Progenitor cell of endocrine pancreas (in vitro differentiated cells): Measurements from ENCODE around the gene HRG. TPM values are rescaled to one million over a fixed set of nuclear protein-coding genes. Genes with fewer than 3 reads are reported as not detected.
"Not testable (repeated sequence)": the region's sequence is repeated elsewhere in the genome, so short reads cannot be mapped to it uniquely, and the experiment has no call there.

Experiments used
- DNase-seq: peaks from one replicate; pipeline ENCODE4 v3.0.0; 2021; ENCODE audit warnings: low spot score; ENCODE audit not compliant: unreplicated experiment
- H3K27ac Mint-ChIP-seq: 2 replicates; pipeline ENCODE4 v1.8.0; 2021; ENCODE audit warnings: mild to moderate bottlenecking, moderate library complexity, mixed read lengths
- H3K27me3 Mint-ChIP-seq: 2 replicates; pipeline ENCODE4 v1.8.0; 2021; ENCODE audit warnings: mixed read lengths
- H3K36me3 Mint-ChIP-seq: 2 replicates; pipeline ENCODE4 v1.8.0; 2022; ENCODE audit warnings: mixed read lengths; ENCODE audit not compliant: insufficient read depth
- H3K4me1 Mint-ChIP-seq: 2 replicates; pipeline ENCODE4 v1.8.0; 2021; ENCODE audit warnings: low read depth, mixed read lengths
- H3K4me3 Mint-ChIP-seq: 2 replicates; pipeline ENCODE4 v1.8.0; 2021; ENCODE audit warnings: low read depth, mild to moderate bottlenecking, moderate library complexity, mixed read lengths
- H3K9me3 Mint-ChIP-seq: 2 replicates; pipeline ENCODE4 v1.8.0; 2021; ENCODE audit warnings: low read depth, mixed read lengths
- total RNA-seq: library from RNA; stranded (reverse); gene quantifications from 2 replicates; pipeline ENCODE4 v1.2.1, GENCODE V29; 2021
- TF ChIP-seq, protein P1 (sequence below): fragments of 200-600 bp; sonication (generic); IDR thresholded peaks from one replicate; pipeline ENCODE4 v1.5.0; 2021; ENCODE audit warnings: antibody characterized with exemption, mild to moderate bottlenecking; ENCODE audit not compliant: unreplicated experiment

The HRG gene
- total RNA-seq, 1 donor from 2014 or later: not detected

DNA sequence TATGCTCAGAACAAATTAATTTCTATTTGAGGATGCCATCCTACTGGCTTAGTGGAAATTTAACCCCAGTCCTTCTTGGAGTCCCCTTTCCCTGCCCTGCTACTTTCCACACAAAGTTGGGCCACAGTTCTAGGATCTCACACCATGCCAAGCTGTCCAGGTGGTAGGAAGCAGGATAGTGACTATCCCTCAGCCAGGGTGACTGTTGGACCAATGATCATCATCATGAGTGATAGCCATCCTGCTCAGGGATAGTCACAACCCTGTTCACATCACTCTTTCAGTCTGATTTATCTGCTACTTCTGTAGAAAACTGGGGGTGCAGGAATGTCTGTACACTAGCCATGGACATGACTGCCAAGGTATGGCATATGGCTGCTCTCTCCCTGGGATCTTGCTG is 12.8 kb downstream of the HRG start:
- Mint-ChIP-seq H3K36me3 (no peaks in the 10 kb centered on the region), H3K4me1 (peaks cover 3% of the 10 kb centered on the region), H3K27me3 (peaks cover 50% of the 10 kb centered on the region), H3K4me3 (no peak overlapping the region), H3K9me3 (peaks cover 12% of the 10 kb centered on the region), H3K27ac (no peak overlapping the region)
- no peak for DNase-seq
- TF ChIP-seq, protein P1, sequence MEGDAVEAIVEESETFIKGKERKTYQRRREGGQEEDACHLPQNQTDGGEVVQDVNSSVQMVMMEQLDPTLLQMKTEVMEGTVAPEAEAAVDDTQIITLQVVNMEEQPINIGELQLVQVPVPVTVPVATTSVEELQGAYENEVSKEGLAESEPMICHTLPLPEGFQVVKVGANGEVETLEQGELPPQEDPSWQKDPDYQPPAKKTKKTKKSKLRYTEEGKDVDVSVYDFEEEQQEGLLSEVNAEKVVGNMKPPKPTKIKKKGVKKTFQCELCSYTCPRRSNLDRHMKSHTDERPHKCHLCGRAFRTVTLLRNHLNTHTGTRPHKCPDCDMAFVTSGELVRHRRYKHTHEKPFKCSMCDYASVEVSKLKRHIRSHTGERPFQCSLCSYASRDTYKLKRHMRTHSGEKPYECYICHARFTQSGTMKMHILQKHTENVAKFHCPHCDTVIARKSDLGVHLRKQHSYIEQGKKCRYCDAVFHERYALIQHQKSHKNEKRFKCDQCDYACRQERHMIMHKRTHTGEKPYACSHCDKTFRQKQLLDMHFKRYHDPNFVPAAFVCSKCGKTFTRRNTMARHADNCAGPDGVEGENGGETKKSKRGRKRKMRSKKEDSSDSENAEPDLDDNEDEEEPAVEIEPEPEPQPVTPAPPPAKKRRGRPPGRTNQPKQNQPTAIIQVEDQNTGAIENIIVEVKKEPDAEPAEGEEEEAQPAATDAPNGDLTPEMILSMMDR: no peak

DNA sequence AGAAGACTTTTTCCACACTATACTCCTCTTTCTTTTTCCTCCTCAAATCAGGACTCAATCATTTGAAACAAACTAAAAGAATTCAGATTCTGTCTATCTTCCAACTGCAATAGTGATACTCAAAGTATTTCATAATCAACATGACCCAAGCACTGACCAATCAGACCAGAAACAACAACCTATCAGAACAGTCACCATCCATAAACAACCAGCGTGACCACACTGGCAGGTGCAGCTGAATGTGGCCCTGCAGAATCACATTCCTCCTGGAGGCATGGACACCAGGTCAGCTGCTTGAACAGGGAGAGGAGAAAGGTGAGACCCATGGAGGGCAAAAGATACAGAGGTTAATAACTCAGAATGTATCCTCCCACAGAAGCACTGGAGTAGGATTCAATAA is 13.3 kb downstream of the HRG start:
- peaks cover 12% of the 10 kb centered on the region for H3K9me3 Mint-ChIP-seq
- peaks cover 3% of the 10 kb centered on the region for H3K4me1 Mint-ChIP-seq
- H3K36me3 Mint-ChIP-seq: no peaks in the 10 kb centered on the region
- H3K27ac Mint-ChIP-seq: no peak overlapping the region
- DNase-seq: no peak
- TF ChIP-seq, protein P1: no peak
- peaks cover 46% of the 10 kb centered on the region for H3K27me3 Mint-ChIP-seq
- H3K4me3 Mint-ChIP-seq: no peak overlapping the region

DNA sequence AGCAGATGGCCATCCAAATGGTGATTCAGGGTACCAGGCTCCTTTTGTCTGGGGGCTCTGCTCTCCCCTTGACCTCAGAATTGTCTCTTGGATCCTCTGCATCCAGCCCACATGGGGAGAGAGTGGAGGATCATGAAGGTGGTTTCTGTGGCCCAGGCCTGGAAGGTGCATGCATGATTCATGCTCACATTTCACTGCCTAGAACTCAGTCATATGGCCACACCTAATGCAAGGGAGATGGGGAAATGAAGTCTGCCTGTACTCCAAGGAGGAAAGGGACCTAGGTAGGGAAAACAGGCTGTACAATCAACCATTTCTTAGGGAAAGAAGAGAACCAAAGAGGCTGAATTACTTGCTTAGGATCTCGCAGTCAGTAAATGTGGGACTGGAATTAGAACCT is 15.1 kb downstream of the HRG start:
- TF ChIP-seq, protein P1: no peak
- no peaks in the 10 kb centered on the region for H3K36me3 Mint-ChIP-seq
- H3K4me3 Mint-ChIP-seq: no peak overlapping the region
- peaks cover 3% of the 10 kb centered on the region for H3K4me1 Mint-ChIP-seq
- no peak overlapping the region for H3K27ac Mint-ChIP-seq
- H3K9me3 Mint-ChIP-seq: peaks cover 22% of the 10 kb centered on the region
- no peak for DNase-seq
- peaks cover 39% of the 10 kb centered on the region for H3K27me3 Mint-ChIP-seq

DNA sequence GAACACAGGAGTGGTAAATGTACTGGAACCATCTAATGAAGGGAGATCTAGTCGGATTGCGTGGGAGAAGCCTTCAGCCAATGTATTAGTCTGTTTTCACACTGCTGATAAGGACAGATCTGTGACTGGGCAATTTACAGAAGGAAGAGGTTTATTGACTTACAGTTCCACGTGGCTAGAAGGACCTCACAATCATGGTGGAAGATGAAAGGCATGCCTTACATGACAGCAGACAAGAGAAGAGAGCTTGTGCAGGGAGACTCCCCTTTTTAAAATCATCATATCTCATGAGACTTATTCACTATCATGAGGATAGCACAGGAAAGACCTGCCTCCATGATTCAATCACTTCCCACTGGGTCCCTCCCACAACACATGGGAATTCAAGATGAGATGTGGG is 17.0 kb downstream of the HRG start:
- H3K4me3 Mint-ChIP-seq: no peak overlapping the region
- peaks cover 6% of the 10 kb centered on the region for H3K4me1 Mint-ChIP-seq
- TF ChIP-seq, protein P1: no peak
- H3K27me3 Mint-ChIP-seq: peaks cover 34% of the 10 kb centered on the region
- no peak overlapping the region for H3K27ac Mint-ChIP-seq
- no peak for DNase-seq
- peaks cover 22% of the 10 kb centered on the region for H3K9me3 Mint-ChIP-seq
- H3K36me3 Mint-ChIP-seq: no peaks in the 10 kb centered on the region

DNA sequence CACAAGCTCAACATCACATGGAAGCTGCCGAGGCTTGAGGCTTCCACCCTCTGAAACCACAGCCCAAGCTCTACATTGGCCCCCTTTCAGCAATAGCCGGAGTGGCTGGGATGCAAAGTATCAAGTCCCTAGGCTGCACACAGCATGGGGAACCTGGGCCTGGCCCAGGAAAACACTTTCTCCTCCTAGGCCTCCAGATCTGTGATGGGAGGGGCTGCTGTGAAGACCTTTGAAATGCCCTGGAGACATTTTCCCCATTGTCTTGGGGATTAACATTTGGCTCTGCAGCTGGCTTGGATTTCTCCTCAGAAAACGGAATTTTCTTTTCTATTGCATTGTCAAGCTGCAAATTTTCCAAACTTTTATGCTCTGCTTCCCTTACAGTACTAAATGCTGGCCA is 18.2 kb downstream of the HRG start:
- peaks cover 22% of the 10 kb centered on the region for H3K9me3 Mint-ChIP-seq
- DNase-seq: no peak
- H3K27me3 Mint-ChIP-seq: peaks cover 33% of the 10 kb centered on the region
- H3K4me1 Mint-ChIP-seq: peaks cover 6% of the 10 kb centered on the region
- no peak overlapping the region for H3K4me3 Mint-ChIP-seq
- H3K36me3 Mint-ChIP-seq: no peaks in the 10 kb centered on the region
- TF ChIP-seq, protein P1: no peak
- no peak overlapping the region for H3K27ac Mint-ChIP-seq

DNA sequence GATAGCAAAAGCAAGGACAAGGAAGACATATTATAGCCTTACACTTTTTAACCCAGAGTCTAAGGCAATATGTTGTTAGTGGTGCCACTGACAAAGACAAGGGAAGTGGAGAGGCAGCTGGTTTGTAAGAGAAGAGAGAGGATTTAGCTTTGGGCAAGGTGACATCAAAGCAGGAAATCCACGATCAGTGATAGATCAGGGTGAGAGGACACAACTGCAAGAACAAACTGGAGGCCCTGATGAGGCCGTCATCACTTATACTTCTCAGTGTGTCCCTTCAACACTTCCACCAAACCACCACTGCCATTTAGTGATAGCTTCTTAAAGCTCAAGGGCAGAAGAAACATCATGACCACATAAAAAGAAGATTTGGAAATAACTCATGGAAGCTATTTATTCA is 20.7 kb downstream of the HRG start:
- Mint-ChIP-seq H3K9me3 (peaks cover 22% of the 10 kb centered on the region), H3K27me3 (peaks cover 31% of the 10 kb centered on the region)
- not testable (repeated sequence) for H3K4me3 Mint-ChIP-seq, H3K36me3 Mint-ChIP-seq, DNase-seq, H3K4me1 Mint-ChIP-seq, H3K27ac Mint-ChIP-seq
